Kidney (tissue), 14 donors: Measurements from ENCODE around the gene GTF3C1. TPM values are rescaled to one million over a fixed set of nuclear protein-coding genes. Genes with fewer than 3 reads are reported as not detected.

Experiments
- DNase-seq, 5 donors: peaks; one replicate each; pipeline ENCODE4 v3.0.0-alpha.2; 2013 to 2020
- FAIRE-seq: peaks from 2 replicates; lab custom pipeline; 2012; peaks lifted over from hg19 to GRCh38; lab: Jason Lieb, UNC
- H3K27ac ChIP-seq, 2 donors: one replicate each; pipeline ENCODE4 v1.7.0; 2013; ENCODE audit warnings: low read depth in 2 of 2, low read length in 2 of 2, inconsistent platforms in 1 of 2
- H3K27me3 ChIP-seq: one replicate; pipeline ENCODE4 v1.7.1; 2013; ENCODE audit warnings: low read length, inconsistent platforms; ENCODE audit not compliant: control insufficient read depth, insufficient read depth
- H3K36me3 ChIP-seq, 3 donors: one replicate each; pipeline versions ENCODE4 v1.7.0 to v1.7.1; 2013; ENCODE audit warnings: low read length in 3 of 3, control low read depth in 1 of 3, inconsistent platforms in 1 of 3; ENCODE audit not compliant: insufficient read depth in 3 of 3, control insufficient read depth in 2 of 3
- H3K4me1 ChIP-seq, 3 donors: one replicate each; pipeline versions ENCODE4 v1.7.0 to v1.7.1; 2013; ENCODE audit warnings: low read length in 3 of 3, inconsistent platforms in 1 of 3, low read depth in 1 of 3; ENCODE audit not compliant: control insufficient read depth in 2 of 3, insufficient read depth in 2 of 3
- H3K4me3 ChIP-seq, 3 donors: one replicate each; pipeline versions ENCODE4 v1.7.0 to v1.8.1; 2013; ENCODE audit warnings: low read length in 3 of 3, control low read depth in 1 of 3, inconsistent platforms in 1 of 3
- H3K9ac ChIP-seq, 3 donors: one replicate each; pipeline versions ENCODE4 v1.7.0 to v1.7.1; 2013; ENCODE audit warnings: low read length in 3 of 3, control low read depth in 1 of 3, inconsistent platforms in 1 of 3
- H3K9me3 ChIP-seq, 3 donors: one replicate each; pipeline versions ENCODE4 v1.7.0 to v1.7.1; 2013; ENCODE audit warnings: low read length in 3 of 3, control low read depth in 1 of 3, inconsistent platforms in 1 of 3; ENCODE audit not compliant: control insufficient read depth in 2 of 3, insufficient read depth in 1 of 3
- intact Hi-C: fragments of 100-400 bp; cut with DNase I; formaldehyde crosslinking; loops from one replicate; pipeline ENCODE4 v1.11.1; 2022
- polyA plus RNA-seq: library from polyadenylated mRNA; stranded (reverse); fragments of 350-450 nt; fragmentation: Illumina TruSeq; extraction: RNeasy Lipid Tissue Mini Kit (QIAGEN cat#74804); gene quantifications from one replicate; pipeline ENCODE4 v1.2.3, GENCODE V29; 2014; ENCODE audit warnings: low read depth, low replicate concordance; ENCODE audit not compliant: insufficient read depth
- total RNA-seq: library from RNA; stranded (reverse); fragmentation: NEBNext Ultra II Directional; extraction: Animal tissue kit (Norgen Biotek cat#: 25700); gene quantifications from one replicate; pipeline ENCODE4 v1.2.1, GENCODE V29; 2021
- TF ChIP-seq, protein P1 (sequence below): IDR thresholded peaks from 3 replicates; pipeline ENCODE4 v1.5.1; 2012; ENCODE audit warnings: mild to moderate bottlenecking, moderate library complexity, borderline replicate concordance; ENCODE audit not compliant: insufficient read depth; ENCODE audit errors: extremely low read depth
- donor health status: control.
- donor health status: control.
- donor health status: control.
- donor health status: control.
- donor health status: control.
- donor health status: DM: yes; HTN: yes; CAD: no.
- donor health status: Normal renal cell carcinoma (clear cell type).

The GTF3C1 gene
- total and polyA plus RNA-seq, 2 donors from 2014 or later = 59.0 to 81.7 TPM

DNA sequence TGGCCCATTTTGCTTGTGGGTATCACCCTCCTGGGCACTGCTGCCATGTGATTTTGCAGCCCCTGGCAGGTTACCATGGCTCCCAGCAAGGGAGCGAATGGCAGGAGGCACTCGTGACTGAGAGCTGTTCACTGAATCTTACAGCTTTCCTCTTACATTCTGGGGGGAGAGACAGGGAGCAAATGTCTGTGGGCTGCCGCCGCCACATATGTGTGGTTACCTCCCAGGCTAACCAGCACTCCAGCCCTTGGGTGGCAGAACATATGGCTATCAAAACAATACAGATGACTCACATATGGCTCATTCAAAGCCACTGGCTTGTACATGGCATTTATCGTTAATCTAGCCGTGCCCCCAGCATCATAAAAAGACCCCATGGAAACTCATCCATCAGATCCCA lies 19.8 kb downstream of the GTF3C1 start:
- H3K9ac ChIP-seq = no peak overlapping the region
- H3K4me3 ChIP-seq = no peak overlapping the region
- peaks cover 0 to 3% (median 0%) of the 10 kb centered on the region in 3 donors for H3K4me1 ChIP-seq
- peaks cover 0 to 2% (median 0%) of the 10 kb centered on the region in 3 donors for H3K9me3 ChIP-seq
- H3K27ac ChIP-seq = no peak overlapping the region
- no peaks in the 10 kb centered on the region for H3K27me3 ChIP-seq
- FAIRE-seq (no peak), DNase-seq (no peak)
- TF ChIP-seq, protein P1, sequence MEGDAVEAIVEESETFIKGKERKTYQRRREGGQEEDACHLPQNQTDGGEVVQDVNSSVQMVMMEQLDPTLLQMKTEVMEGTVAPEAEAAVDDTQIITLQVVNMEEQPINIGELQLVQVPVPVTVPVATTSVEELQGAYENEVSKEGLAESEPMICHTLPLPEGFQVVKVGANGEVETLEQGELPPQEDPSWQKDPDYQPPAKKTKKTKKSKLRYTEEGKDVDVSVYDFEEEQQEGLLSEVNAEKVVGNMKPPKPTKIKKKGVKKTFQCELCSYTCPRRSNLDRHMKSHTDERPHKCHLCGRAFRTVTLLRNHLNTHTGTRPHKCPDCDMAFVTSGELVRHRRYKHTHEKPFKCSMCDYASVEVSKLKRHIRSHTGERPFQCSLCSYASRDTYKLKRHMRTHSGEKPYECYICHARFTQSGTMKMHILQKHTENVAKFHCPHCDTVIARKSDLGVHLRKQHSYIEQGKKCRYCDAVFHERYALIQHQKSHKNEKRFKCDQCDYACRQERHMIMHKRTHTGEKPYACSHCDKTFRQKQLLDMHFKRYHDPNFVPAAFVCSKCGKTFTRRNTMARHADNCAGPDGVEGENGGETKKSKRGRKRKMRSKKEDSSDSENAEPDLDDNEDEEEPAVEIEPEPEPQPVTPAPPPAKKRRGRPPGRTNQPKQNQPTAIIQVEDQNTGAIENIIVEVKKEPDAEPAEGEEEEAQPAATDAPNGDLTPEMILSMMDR = no peak
- H3K36me3 ChIP-seq = peaks cover 22 to 66% (median 44%) of the 10 kb centered on the region in 3 donors
- intact Hi-C loops = no loop called here

- peaks cover 0 to 3% (median 0%) of the 10 kb centered on the region in 3 donors for H3K4me1 ChIP-seq
- intact Hi-C loops = no loop called here
- peaks cover 0 to 2% (median 0%) of the 10 kb centered on the region in 3 donors for H3K9me3 ChIP-seq
- no peak overlapping the region for H3K9ac ChIP-seq
- no peak overlapping the region for H3K27ac ChIP-seq
- TF ChIP-seq, protein P1 = no peak
- peaks cover 21 to 67% (median 43%) of the 10 kb centered on the region in 3 donors for H3K36me3 ChIP-seq
- DNase-seq = no peak
- no peak overlapping the region for H3K4me3 ChIP-seq
- no peak for FAIRE-seq
- no peaks in the 10 kb centered on the region for H3K27me3 ChIP-seq
Observed at GRCh38 chr16:27528294-27528693, 21.4 kb downstream of the GTF3C1 start.

DNA sequence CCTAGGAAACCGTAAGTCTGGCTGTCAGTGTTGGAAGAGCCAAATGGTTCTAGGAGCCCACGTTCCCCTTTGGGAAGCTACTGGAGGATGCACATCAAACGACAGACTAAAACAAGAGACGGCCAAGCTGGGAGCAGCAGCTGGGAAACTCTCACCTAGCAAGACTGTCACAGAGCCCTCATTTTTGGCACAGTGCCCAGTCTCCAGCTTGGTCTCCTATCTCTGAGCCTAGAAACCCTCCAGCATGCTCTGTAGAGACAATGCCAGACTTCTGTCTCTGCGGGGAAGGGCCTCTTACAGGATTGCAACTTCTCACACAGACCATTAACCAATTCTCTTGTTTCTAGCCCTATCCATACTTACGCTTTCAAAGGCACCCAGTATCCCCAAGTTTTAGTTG lies 23.5 kb downstream of the GTF3C1 start:
- H3K4me1 ChIP-seq = peaks cover 0 to 3% (median 0%) of the 10 kb centered on the region in 3 donors
- FAIRE-seq = no peak
- peaks cover 20 to 60% (median 36%) of the 10 kb centered on the region in 3 donors for H3K36me3 ChIP-seq
- intact Hi-C loops = no loop called here
- H3K9ac ChIP-seq = no peak overlapping the region
- no peak overlapping the region for H3K4me3 ChIP-seq
- TF ChIP-seq, protein P1 = no peak
- H3K9me3 ChIP-seq = peaks cover 0 to 2% (median 0%) of the 10 kb centered on the region in 3 donors
- H3K27me3 ChIP-seq = no peaks in the 10 kb centered on the region
- no peak overlapping the region for H3K27ac ChIP-seq
- DNase-seq = no peak
